GM21528 (cell line): Measurements from ENCODE around the gene TALDO1.

ENCODE experiments used
- ATAC-seq: cut with Tn5 transposase; IDR thresholded peaks from one replicate; pipeline ENCODE4 v1.9.1; 2021; ENCODE audit warnings: mild to moderate bottlenecking, moderate library complexity; ENCODE audit not compliant: unreplicated experiment, low FRiP score

The TALDO1 gene

GRCh38 chr11:810040-810567 lies 62.8 kb downstream of the TALDO1 start:
- no peak for ATAC-seq

DNA sequence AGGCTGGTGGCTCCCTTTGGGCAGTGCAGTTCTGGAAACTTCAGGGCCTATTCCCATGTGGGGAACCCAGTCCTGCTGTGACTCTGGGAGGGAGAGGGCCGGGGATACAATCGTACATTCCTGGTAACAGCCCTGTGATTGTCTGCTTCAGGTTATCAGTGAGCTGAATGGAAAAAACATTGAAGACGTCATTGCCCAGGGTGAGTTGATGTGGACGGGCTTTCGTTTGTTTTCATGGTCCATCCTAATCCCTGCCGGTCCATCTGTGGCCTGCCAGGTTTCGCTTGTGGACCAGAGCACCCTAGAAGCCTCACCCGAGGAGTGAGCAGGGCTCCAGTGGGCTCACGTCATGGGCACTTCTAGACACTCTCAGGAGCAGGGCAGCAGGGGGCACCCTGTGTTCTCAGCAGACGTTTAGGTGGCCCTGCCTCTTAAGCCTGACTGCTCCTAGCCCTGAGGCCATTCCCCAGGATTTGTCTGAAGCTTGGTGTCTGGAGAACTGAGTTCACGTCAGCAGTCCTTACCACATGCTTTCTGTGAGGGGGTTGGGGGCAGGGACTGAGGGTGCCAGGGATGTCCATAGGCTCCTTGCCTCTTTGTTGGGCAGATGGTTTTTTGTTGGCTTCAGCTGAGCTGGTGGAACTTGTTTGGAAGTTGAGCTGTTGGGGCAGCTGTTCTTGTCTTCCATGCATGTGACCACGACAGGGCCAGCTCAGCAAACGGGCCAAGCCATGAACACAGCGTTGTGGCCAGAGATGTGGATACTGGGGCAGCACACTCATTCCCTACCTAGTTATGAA lies 64.4 kb downstream of the TALDO1 start:
- no peak for ATAC-seq

DNA sequence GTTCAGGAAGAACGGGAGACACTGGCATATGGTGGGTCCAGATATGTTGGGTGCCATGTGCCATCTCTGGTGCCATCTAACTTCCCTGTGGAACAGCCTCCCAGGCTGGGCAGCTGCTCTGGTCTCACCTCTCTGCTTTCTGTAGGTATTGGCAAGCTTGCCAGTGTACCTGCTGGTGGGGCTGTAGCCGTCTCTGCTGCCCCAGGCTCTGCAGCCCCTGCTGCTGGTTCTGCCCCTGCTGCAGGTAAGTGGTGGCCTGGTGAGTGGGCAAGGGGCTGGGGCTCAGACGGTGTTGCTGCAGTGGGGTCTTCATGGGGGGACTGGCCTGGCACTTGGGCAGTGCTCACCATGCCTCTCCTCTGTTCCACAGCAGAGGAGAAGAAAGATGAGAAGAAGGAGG lies 65.1 kb downstream of the TALDO1 start:
- no peak for ATAC-seq

DNA sequence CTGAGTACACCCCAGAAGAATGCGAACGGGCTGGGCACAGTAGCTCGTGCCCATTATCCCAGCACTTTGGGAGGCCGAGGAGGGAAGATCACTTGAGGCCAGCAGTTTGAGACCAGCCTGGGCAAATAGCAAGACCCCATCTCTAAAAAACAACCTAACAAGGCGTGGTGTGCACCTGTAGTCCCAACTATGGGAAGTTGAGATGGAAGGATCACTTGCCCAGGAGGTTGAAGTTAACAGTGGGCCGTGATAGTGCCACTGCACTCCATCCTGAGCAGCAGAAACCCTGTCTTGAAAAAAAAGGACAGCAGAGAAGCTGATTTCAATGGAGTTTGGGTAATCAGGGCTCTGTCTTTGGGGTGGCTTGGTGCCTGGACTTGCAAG lies 65.8 kb downstream of the TALDO1 start:
- ATAC-seq: no peak

DNA sequence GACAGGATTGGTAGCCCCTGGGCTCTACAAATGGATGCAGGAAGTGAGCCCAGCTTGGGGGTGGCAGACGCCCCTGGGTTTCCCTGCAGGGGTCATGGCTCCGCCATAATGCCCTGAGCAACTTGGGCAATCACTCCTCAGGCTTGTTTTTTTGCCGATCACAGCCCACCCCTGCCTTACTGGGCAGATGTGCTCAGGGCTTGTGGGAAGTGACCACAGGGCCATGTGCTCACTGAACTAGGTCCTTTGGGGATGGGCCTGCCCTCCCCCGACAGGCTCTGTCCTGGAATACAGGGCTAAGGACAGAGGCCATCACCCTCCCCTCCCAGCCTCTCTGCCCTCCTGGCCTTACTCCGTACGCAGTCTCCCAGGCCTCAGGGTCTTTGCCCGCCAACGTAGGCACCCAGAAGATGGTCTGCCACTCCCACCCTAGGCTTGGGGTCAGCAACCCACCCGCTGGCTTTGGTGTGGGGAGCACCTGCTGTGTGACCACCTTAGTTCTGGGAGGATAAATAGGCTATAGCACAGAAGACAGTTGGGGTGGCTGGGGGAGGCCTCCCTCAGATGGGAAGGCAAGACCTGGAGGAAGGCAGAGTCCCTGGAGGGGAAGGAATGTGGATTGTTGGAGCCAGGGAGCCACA lies 66.3 kb downstream of the TALDO1 start:
- ATAC-seq: no peak
